ENCODE results near the gene FBXL13. TPM values are rescaled to one million over a fixed set of nuclear protein-coding genes. Genes with fewer than 3 reads are reported as not detected.

FBXL13 gene
- total and polyA plus RNA-seq, 2 of the 8 experiments (the other 6 are each of a cell fraction or from before 2014, with no cell fraction given) = 1.2 to 2.8 TPM

DNA sequence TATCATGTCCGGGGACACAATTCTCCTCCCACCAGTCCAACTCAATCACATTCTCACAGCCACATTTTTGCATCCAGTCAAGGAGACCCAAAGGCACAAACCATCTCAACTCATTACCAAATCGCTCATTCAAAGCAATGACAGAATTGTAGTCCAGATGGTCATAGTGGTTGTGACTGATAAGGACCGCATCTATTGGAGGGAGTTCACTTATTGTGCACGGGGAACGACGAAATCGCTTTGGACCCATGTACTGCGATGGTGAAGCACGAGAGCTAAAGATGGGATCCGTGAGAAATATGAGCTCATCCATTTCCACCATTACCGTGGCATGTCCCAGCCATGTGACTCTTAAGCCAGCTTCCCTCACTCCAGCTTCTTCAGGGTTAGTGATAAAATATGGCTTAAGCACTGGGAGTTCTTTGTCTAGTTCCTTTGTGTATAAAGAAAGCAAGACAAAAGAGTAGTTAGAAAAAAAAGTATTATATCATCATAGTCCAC is 45.2 kb upstream of the FBXL13 start:
- H4K20me1 ChIP-seq (replicated peaks in 1 of 2; ENCODE audit: control insufficient read depth in 1 of 2, insufficient read depth in 2 of 2, low read length in 2 of 2) = no peaks in the 10 kb centered on the region
- CTCF ChIA-PET (ENCODE audit: partially characterized antibody) = interaction anchor here (0.7 kb wide), 1 partner anchor 38 kb away, joined by 3 read pairs; no protein-coding TSS in a partner anchor
- H2AK5ac ChIP-seq (ENCODE audit: low read depth, low read length) = no peak overlapping the region
- H2BK20ac ChIP-seq (ENCODE audit: low read length) = no peak overlapping the region
- FAIRE-seq (no peak), DNase-seq (ENCODE audit: low read depth in 1 of 2, low spot score in 2 of 2) (no peak)
- no peak overlapping the region for H2BK12ac ChIP-seq (ENCODE audit: low read depth, low read length)
- H2BK15ac ChIP-seq (ENCODE audit: low read length) = no peak overlapping the region
- no peak overlapping the region; the same call in 1 of the 2 replicates for H3K27ac ChIP-seq (ENCODE audit: low read depth, low read length)
- H3K4me1 ChIP-seq (replicated peaks in 1 of 4; ENCODE audit: control insufficient read depth in 3 of 4, insufficient read depth in 4 of 4, low read length in 3 of 4) = no peaks in the 10 kb centered on the region
- WGBS, 2 experiments (ENCODE audit: extremely low coverage in 1 of 2, insufficient coverage in 1 of 2, insufficient read length in 1 of 2, insufficient replicate concordance in 2 of 2, low coverage in 1 of 2, low lambda C conversion rate in 2 of 2, missing lambda C conversion rate in 1 of 2) = 92% methylated on average over 11 of the region's 11 CpGs; no CpG with 5 or more reads in 1 of the 2 experiments
- H3K14ac ChIP-seq (ENCODE audit: insufficient read length) = no peak overlapping the region
- H2BK120ac ChIP-seq (replicated peaks; ENCODE audit: low read depth, low read length) = no peak overlapping the region
- H2AFZ ChIP-seq (ENCODE audit: low read length) = no peak overlapping the region
- H3K23me2 ChIP-seq (ENCODE audit: low read depth, low read length) = no peaks in the 10 kb centered on the region
- TF ChIP-seq SIN3A (conservative IDR thresholded peaks at IDR 0.05 in 1 of 2, IDR thresholded peaks at IDR 0.05 in 1 of 2; ENCODE audit: low read depth in 1 of 2, low read length in 2 of 2) = no peak
- no peak for TF ChIP-seq MAFK (IDR thresholded peaks at IDR 0.05; ENCODE audit: low read depth, low read length)
- no peak for TF ChIP-seq POLR2A (IDR thresholded peaks at IDR 0.05; ENCODE audit: control extremely low read depth in 1 of 2, low read depth in 2 of 2, low read length in 2 of 2)
- no peak for TF ChIP-seq RAD21 (IDR thresholded peaks at IDR 0.05 in 1 of 2, conservative IDR thresholded peaks at IDR 0.05 in 1 of 2; ENCODE audit: low read depth in 2 of 2, low read length in 2 of 2)
- no peak for TF ChIP-seq BRCA1 (IDR thresholded peaks at IDR 0.05; ENCODE audit: low read depth, low read length)
- TF ChIP-seq ZNF274 (IDR thresholded peaks at IDR 0.05; ENCODE audit: borderline replicate concordance, extremely low read depth, low read length) = no peak
- TF ChIP-seq EZH2 (IDR thresholded peaks at IDR 0.05; ENCODE audit: low read depth, low read length, severe bottlenecking) = no peak
- no peak for TF ChIP-seq RNF2 (IDR thresholded peaks at IDR 0.05; ENCODE audit: borderline replicate concordance, low read depth, low read length, missing control alignments, poor library complexity, severe bottlenecking)
- TF ChIP-seq BACH1 (IDR thresholded peaks at IDR 0.05; ENCODE audit: low read length) = no peak
- H4K8ac ChIP-seq (ENCODE audit: extremely low read depth, insufficient read depth, low read length) = no peak overlapping the region
- H3K79me2 ChIP-seq (ENCODE audit: control insufficient read depth in 1 of 2, insufficient read depth in 2 of 2, low read length in 2 of 2) = no peaks in the 10 kb centered on the region
- no peak overlapping the region for H3K18ac ChIP-seq (ENCODE audit: extremely low read depth, low read length)
- POLR2A ChIA-PET (ENCODE audit: partially characterized antibody) = no interaction called here
- H3K9ac ChIP-seq (replicated peaks in 1 of 4; ENCODE audit: extremely low read depth in 1 of 4, low read depth in 3 of 4, low read length in 3 of 4) = no peak overlapping the region
- no peak overlapping the region for H3K23ac ChIP-seq (ENCODE audit: insufficient read length)
- peaks cover 0 to 13% (median 7%) of the 10 kb centered on the region in 4 experiments; a peak in 5 of 8 replicates for H3K36me3 ChIP-seq (ENCODE audit: control insufficient read depth in 2 of 4, insufficient read depth in 4 of 4, low read length in 3 of 4)
- no peaks in the 10 kb centered on the region for H3K27me3 ChIP-seq (replicated peaks in 1 of 4; ENCODE audit: control insufficient read depth in 3 of 4, extremely low read depth in 1 of 4, insufficient read depth in 3 of 4, low read length in 3 of 4)
- no peak overlapping the region for H4K91ac ChIP-seq (replicated peaks; ENCODE audit: insufficient read length, low read length)
- no peaks in the 10 kb centered on the region for H3K79me1 ChIP-seq (ENCODE audit: low read depth, low read length)
- H2BK5ac ChIP-seq (ENCODE audit: low read depth, low read length) = no peak overlapping the region
- no peak overlapping the region for H3K4me2 ChIP-seq (ENCODE audit: insufficient read depth in 1 of 2, low read depth in 2 of 2, low read length in 2 of 2)
- H3K4me3 ChIP-seq (ENCODE audit: extremely low read depth in 1 of 4, insufficient read depth in 2 of 4, low read depth in 3 of 4, low read length in 4 of 4) = no peak overlapping the region
- H3K9me3 ChIP-seq (ENCODE audit: insufficient read depth in 2 of 2, low read depth in 1 of 2, low read length in 1 of 2) = no peaks in the 10 kb centered on the region
- no peak overlapping the region for H4K5ac ChIP-seq (ENCODE audit: insufficient read length, low read depth, low read length)
- H3K56ac ChIP-seq (replicated peaks; ENCODE audit: insufficient read length, low read depth, low read length) = no peak overlapping the region
- no peak overlapping the region for H3K4ac ChIP-seq (replicated peaks; ENCODE audit: insufficient read length, low read depth, low read length)

Data from H1 (cell line).